DND-41 (cell line): Measurements from ENCODE around the gene CDC14A.

ENCODE experiments used
- ATAC-seq: fragments of 200-7000 bp; cut with Tn5 transposase; 3 replicates; pipeline ENCODE4 v1.9.1; 2021; ENCODE audit warnings: low read depth; ENCODE audit not compliant: insufficient read depth
- DNase-seq: peaks from one replicate; pipeline ENCODE4 v3.0.0-alpha.2; 2020
- H2AFZ ChIP-seq: 2 replicates; pipeline ENCODE4 v1.6.0; 2012; ENCODE audit warnings: low read depth, low read length
- H3K27ac ChIP-seq: 2 replicates; pipeline ENCODE4 v1.5.1; 2012; ENCODE audit warnings: low read length, inconsistent platforms
- H3K27me3 ChIP-seq: fragments of 200-600 bp; sonication (generic); 2 replicates; pipeline ENCODE4 v1.6.0; 2012; ENCODE audit warnings: low read length, mild to moderate bottlenecking, inconsistent platforms; ENCODE audit not compliant: insufficient read depth, poor library complexity
- H3K36me3 ChIP-seq: 2 replicates; pipeline ENCODE4 v1.5.1; 2012; ENCODE audit warnings: low read length, inconsistent platforms; ENCODE audit not compliant: insufficient read depth
- H3K4me1 ChIP-seq: 2 replicates; pipeline ENCODE4 v1.5.1; 2012; ENCODE audit warnings: mild to moderate bottlenecking, low read length; ENCODE audit not compliant: insufficient read depth
- H3K4me2 ChIP-seq: 2 replicates; pipeline ENCODE4 v1.6.0; 2012; ENCODE audit warnings: mild to moderate bottlenecking, moderate library complexity, low read length, inconsistent platforms; ENCODE audit not compliant: insufficient read depth
- H3K4me3 ChIP-seq, 2 experiments: fragments of 200-600 bp in 1 of 2; shearing (Covaris generic) in 1 of 2; 2 replicates each; pipeline ENCODE4 v1.5.1; 2012 to 2016; ENCODE audit warnings: inconsistent platforms in 2 of 2, low read length in 2 of 2, mild to moderate bottlenecking in 2 of 2, low read depth in 1 of 2, moderate library complexity in 1 of 2
- H3K79me2 ChIP-seq: 2 replicates; pipeline ENCODE4 v1.6.0; 2012; ENCODE audit warnings: low read length, inconsistent platforms; ENCODE audit not compliant: insufficient read depth
- H3K9ac ChIP-seq: 2 replicates; pipeline ENCODE4 v1.6.0; 2012; ENCODE audit warnings: low read depth, mild to moderate bottlenecking, inconsistent platforms, low read length, moderate library complexity
- H3K9me3 ChIP-seq: 2 replicates; pipeline ENCODE4 v1.5.1; 2012; ENCODE audit warnings: low read length, moderate library complexity, mild to moderate bottlenecking, inconsistent platforms; ENCODE audit not compliant: insufficient read depth, severe bottlenecking
- H4K20me1 ChIP-seq: 2 replicates; pipeline ENCODE4 v1.6.0; 2012; ENCODE audit warnings: low read length; ENCODE audit not compliant: insufficient read depth
- CTCF ChIP-seq: IDR thresholded peaks from 2 replicates; pipeline ENCODE4 v1.5.1; 2012; ENCODE audit warnings: borderline replicate concordance, low read length, moderate library complexity, mild to moderate bottlenecking; ENCODE audit not compliant: poor library complexity, severe bottlenecking; ENCODE audit errors: extremely low read depth
- EZH2 ChIP-seq: IDR thresholded peaks from 3 replicates; pipeline ENCODE4 v1.6.1; 2012; ENCODE audit warnings: borderline replicate concordance, low read depth, mild to moderate bottlenecking, moderate library complexity, low read length, inconsistent platforms; ENCODE audit not compliant: severe bottlenecking

Gene CDC14A

GRCh38 chr1:100422065-100422464 is 69.8 kb downstream of the CDC14A start:
- Histone ChIP-seq H3K9me3 (no peaks in the 10 kb centered on the region), H3K27me3 (no peaks in the 10 kb centered on the region), H3K79me2 (no peaks in the 10 kb centered on the region), H3K4me1 (no peaks in the 10 kb centered on the region), H3K4me2 (no peak overlapping the region), H3K9ac (no peak overlapping the region), H2AFZ (no peak overlapping the region), H3K36me3 (peaks cover 3% of the 10 kb centered on the region; the same call in 1 of the 2 replicates), H3K27ac (no peak overlapping the region), H3K4me3 (no peak overlapping the region), H4K20me1 (no peaks in the 10 kb centered on the region)
- TF ChIP-seq CTCF (no peak), EZH2 (no peak)
- ATAC-seq, result no peak
- no peak for DNase-seq

- ATAC-seq (no peak), DNase-seq (no peak)
- H3K9me3 ChIP-seq, result no peaks in the 10 kb centered on the region
- no peak overlapping the region for H3K27ac ChIP-seq
- no peaks in the 10 kb centered on the region for H3K27me3 ChIP-seq
- TF ChIP-seq CTCF (no peak), EZH2 (no peak)
- H3K4me1 ChIP-seq, result no peaks in the 10 kb centered on the region
- H4K20me1 ChIP-seq, result no peaks in the 10 kb centered on the region
- H3K79me2 ChIP-seq, result no peaks in the 10 kb centered on the region
- H3K9ac ChIP-seq, result no peak overlapping the region
- no peaks in the 10 kb centered on the region for H3K36me3 ChIP-seq
- no peak overlapping the region for H3K4me3 ChIP-seq
- H2AFZ ChIP-seq, result no peak overlapping the region
- H3K4me2 ChIP-seq, result no peak overlapping the region
These were observed 71.6 kb downstream of the CDC14A start for GRCh38 chr1:100423832-100424337.

GRCh38 chr1:100428160-100428559 is 75.9 kb downstream of the CDC14A start:
- Histone ChIP-seq H2AFZ (no peak overlapping the region), H3K36me3 (no peaks in the 10 kb centered on the region), H4K20me1 (no peaks in the 10 kb centered on the region), H3K9me3 (no peaks in the 10 kb centered on the region), H3K4me3 (no peak overlapping the region), H3K4me2 (no peak overlapping the region), H3K79me2 (no peaks in the 10 kb centered on the region), H3K4me1 (no peaks in the 10 kb centered on the region), H3K27me3 (no peaks in the 10 kb centered on the region), H3K9ac (no peak overlapping the region), H3K27ac (no peak overlapping the region)
- ATAC-seq (no peak), DNase-seq (no peak)
- TF ChIP-seq EZH2 (no peak), CTCF (no peak)

GRCh38 chr1:100430325-100430756 is 78.0 kb downstream of the CDC14A start:
- no peaks in the 10 kb centered on the region for H4K20me1 ChIP-seq
- TF ChIP-seq EZH2 (no peak), CTCF (no peak)
- no peaks in the 10 kb centered on the region for H3K79me2 ChIP-seq
- no peak overlapping the region for H3K4me2 ChIP-seq
- H3K9ac ChIP-seq, result no peak overlapping the region
- no peak overlapping the region for H3K4me3 ChIP-seq
- ATAC-seq, result no peak
- no peak overlapping the region for H3K27ac ChIP-seq
- H3K36me3 ChIP-seq, result no peaks in the 10 kb centered on the region
- H3K4me1 ChIP-seq, result no peaks in the 10 kb centered on the region
- H2AFZ ChIP-seq, result no peak overlapping the region
- no peaks in the 10 kb centered on the region for H3K9me3 ChIP-seq
- H3K27me3 ChIP-seq, result no peaks in the 10 kb centered on the region
- no peak for DNase-seq
